GF-D8 (cell line): ENCODE data around the gene TPK1.
"Not testable (repeated sequence)": the region's sequence is repeated elsewhere in the genome, so short reads cannot be mapped to it uniquely, and the experiment has no call there.

ENCODE experiments used
- DNase-seq: peaks from one replicate; lab custom pipeline; 2025; lab: John Stamatoyannopoulos, UW

TPK1 gene

GRCh38 chr7:144777005-144777839, 58.6 kb downstream of the TPK1 start:
- DNase-seq, result no peak

GRCh38 chr7:144776447-144776846, 59.4 kb downstream of the TPK1 start:
- DNase-seq, result no peak

GRCh38 chr7:144775749-144776148, 60.1 kb downstream of the TPK1 start:
- DNase-seq, result no peak

- DNase-seq, result no peak
These were observed 63.9 kb downstream of the TPK1 start for GRCh38 chr7:144771927-144772326.

- DNase-seq, result no peak
These were observed 64.7 kb downstream of the TPK1 start for GRCh38 chr7:144771174-144771573.

- no peak for DNase-seq
These were observed 66.5 kb downstream of the TPK1 start for GRCh38 chr7:144769352-144769751.

- no peak for DNase-seq
These were observed 67.2 kb downstream of the TPK1 start for GRCh38 chr7:144768633-144769032.

- no peak for DNase-seq
These were observed 72.6 kb downstream of the TPK1 start for GRCh38 chr7:144763291-144763690.

- no peak for DNase-seq
These were observed 73.0 kb downstream of the TPK1 start for GRCh38 chr7:144762853-144763252.

- no peak for DNase-seq
These were observed 74.4 kb downstream of the TPK1 start for GRCh38 chr7:144761493-144761892.

GRCh38 chr7:144759653-144760052, 76.2 kb downstream of the TPK1 start:
- DNase-seq, result no peak

- DNase-seq, result no peak
These were observed 87.9 kb downstream of the TPK1 start for GRCh38 chr7:144747936-144748335.

- DNase-seq, result peak; percentile 25
These were observed 97.0 kb downstream of the TPK1 start for GRCh38 chr7:144738708-144739314.

GRCh38 chr7:144738146-144738545, 97.7 kb downstream of the TPK1 start:
- DNase-seq, result no peak

GRCh38 chr7:144736880-144737493, 98.9 kb downstream of the TPK1 start:
- no peak for DNase-seq

- no peak for DNase-seq
These were observed 100.2 kb downstream of the TPK1 start for GRCh38 chr7:144735505-144736276.

- DNase-seq, result no peak
These were observed 104.0 kb downstream of the TPK1 start for GRCh38 chr7:144731661-144732351.

- DNase-seq, result no peak
These were observed 105.6 kb downstream of the TPK1 start for GRCh38 chr7:144730224-144730623.

GRCh38 chr7:144729226-144729625, 106.6 kb downstream of the TPK1 start:
- no peak for DNase-seq

GRCh38 chr7:144728551-144728950, 107.3 kb downstream of the TPK1 start:
- DNase-seq, result no peak

GRCh38 chr7:144726840-144727239, 109.0 kb downstream of the TPK1 start:
- DNase-seq, result not testable (repeated sequence)

GRCh38 chr7:144725070-144725469, 110.8 kb downstream of the TPK1 start:
- DNase-seq, result no peak
